ENCODE results near the gene AURKB.
"Not testable (repeated sequence)": the region's sequence is repeated elsewhere in the genome, so short reads cannot be mapped to it uniquely, and the experiment has no call there.

AURKB gene

DNA sequence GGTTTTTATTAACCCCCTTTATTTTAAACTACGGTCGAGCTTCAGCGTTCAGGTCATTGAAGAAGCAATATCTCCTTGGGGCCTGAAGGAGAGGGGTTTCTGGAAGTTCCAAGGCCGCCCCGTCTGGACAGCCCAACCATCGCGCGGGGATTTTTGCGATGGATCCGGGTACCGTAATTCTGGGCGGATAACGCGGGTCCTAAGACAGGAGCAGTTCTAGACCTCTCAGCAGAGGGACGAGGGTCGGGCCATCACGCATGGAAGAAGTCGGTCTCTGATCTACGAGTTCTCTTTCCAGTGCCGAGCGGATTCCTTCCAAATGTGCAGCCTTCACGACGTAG, 24.0 kb downstream of the AURKB start:
- Histone ChIP-seq H3K27me3 (ENCODE audit: control insufficient read depth, insufficient read depth, low read length) (peaks cover 15% of the 10 kb centered on the region), H3K4me1 (ENCODE audit: control insufficient read depth, insufficient read depth, low read length) (peaks cover 10% of the 10 kb centered on the region), H3K9me3 (ENCODE audit: control insufficient read depth, insufficient read depth, low read depth, low read length) (no peaks in the 10 kb centered on the region), H3K27ac (ENCODE audit: low read depth, low read length) (no peak overlapping the region), H3K36me3 (ENCODE audit: control insufficient read depth, insufficient read depth, low read length) (no peaks in the 10 kb centered on the region), H3K9ac (ENCODE audit: low read length) (peak overlapping the region; percentile 72), H3K4me3 (ENCODE audit: low read depth, low read length) (peak overlapping the region; percentile 77)

DNA sequence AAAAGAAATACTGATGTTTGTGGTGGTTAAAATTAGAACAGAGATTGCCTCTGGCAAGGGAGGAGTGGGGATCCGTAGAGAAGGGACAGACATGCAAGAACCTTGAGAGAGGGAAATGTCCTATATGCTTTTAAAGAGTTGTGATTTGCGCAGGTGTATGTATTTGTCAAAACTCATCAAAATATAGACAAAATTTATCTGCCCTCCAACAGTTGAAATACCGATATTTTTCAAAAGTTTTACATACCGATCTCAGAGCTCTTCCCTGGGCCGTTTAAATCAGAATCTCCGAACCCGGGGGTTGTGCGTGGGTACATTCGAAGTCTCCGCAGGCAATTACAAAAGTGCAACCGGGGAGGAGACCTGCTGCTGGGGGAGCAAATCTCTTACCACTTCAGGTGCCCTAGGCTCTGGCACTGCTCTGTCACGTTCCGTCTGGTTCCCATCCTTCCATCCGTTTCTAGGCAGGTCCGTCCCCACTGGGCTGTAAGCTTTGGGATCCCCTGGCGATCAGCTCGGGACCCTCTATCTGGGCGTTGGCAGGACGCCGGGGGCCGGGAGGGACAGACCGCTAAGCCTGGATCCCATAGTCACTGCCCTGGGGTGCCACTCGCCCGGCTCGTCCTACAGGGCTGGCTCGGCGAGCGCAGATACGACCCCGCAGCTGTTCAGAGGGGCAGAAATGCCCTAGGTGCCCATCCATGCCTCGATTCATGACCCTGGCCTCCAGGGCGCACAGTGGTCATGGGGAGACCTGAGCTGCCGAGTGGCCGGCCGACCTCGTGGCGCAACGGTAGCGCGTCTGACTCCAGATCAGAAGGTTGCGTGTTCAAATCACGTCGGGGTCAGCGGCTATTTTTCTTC, 24.6 kb downstream of the AURKB start:
- Histone ChIP-seq H3K27ac (ENCODE audit: low read depth, low read length) (no peak overlapping the region), H3K4me1 (ENCODE audit: control insufficient read depth, insufficient read depth, low read length) (peaks cover 10% of the 10 kb centered on the region), H3K27me3 (ENCODE audit: control insufficient read depth, insufficient read depth, low read length) (peaks cover 15% of the 10 kb centered on the region), H3K36me3 (ENCODE audit: control insufficient read depth, insufficient read depth, low read length) (no peaks in the 10 kb centered on the region), H3K9me3 (ENCODE audit: control insufficient read depth, insufficient read depth, low read depth, low read length) (no peaks in the 10 kb centered on the region), H3K4me3 (ENCODE audit: low read depth, low read length) (peak overlapping the region; percentile 77), H3K9ac (ENCODE audit: low read length) (peak overlapping the region; percentile 72)

DNA sequence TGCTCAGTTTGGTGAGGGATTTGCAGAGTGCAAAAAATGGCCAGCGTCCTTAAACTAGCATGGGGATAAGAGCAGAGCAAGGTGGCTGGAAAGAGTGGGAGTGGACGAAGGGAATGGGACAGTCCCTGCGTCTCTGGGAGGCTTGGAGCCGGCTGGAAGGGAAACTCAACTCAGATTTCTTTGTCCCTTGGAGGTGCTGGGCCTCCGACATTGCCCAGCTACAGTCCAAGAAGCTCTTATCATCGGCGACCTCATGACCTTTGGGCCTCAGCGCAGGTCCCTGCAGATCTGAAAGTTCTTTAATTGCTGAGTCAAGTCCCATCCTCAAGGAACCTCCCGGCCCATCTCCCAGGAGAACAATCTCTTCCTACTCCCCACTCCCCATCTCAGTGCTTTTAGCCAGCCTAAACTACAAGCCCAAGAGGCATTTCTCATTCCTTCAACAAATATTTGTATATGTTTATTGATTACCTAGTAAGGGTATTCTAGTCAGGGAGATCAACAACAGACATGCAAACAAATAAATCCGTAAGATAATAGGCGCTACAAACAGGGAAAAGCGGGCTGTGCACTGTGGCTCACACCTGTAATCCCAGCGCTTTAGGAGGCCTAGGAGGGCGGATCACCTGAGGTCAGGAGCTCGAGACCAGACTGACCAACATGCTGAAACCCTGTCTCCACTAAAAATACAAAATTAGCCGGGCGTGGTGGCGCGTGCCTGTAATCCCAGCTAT, 33.2 kb downstream of the AURKB start:
- Histone ChIP-seq H3K9ac (ENCODE audit: low read length) (peak overlapping the region; percentile 93), H3K36me3 (ENCODE audit: control insufficient read depth, insufficient read depth, low read length) (no peaks in the 10 kb centered on the region), H3K27ac (ENCODE audit: low read depth, low read length) (peak overlapping the region; percentile 62; the same call in 1 of the 2 replicates), H3K9me3 (ENCODE audit: control insufficient read depth, insufficient read depth, low read depth, low read length) (no peaks in the 10 kb centered on the region), H3K4me3 (ENCODE audit: low read depth, low read length) (peak overlapping the region; percentile 86), H3K4me1 (ENCODE audit: control insufficient read depth, insufficient read depth, low read length) (peaks cover 24% of the 10 kb centered on the region), H3K27me3 (ENCODE audit: control insufficient read depth, insufficient read depth, low read length) (no peaks in the 10 kb centered on the region)

DNA sequence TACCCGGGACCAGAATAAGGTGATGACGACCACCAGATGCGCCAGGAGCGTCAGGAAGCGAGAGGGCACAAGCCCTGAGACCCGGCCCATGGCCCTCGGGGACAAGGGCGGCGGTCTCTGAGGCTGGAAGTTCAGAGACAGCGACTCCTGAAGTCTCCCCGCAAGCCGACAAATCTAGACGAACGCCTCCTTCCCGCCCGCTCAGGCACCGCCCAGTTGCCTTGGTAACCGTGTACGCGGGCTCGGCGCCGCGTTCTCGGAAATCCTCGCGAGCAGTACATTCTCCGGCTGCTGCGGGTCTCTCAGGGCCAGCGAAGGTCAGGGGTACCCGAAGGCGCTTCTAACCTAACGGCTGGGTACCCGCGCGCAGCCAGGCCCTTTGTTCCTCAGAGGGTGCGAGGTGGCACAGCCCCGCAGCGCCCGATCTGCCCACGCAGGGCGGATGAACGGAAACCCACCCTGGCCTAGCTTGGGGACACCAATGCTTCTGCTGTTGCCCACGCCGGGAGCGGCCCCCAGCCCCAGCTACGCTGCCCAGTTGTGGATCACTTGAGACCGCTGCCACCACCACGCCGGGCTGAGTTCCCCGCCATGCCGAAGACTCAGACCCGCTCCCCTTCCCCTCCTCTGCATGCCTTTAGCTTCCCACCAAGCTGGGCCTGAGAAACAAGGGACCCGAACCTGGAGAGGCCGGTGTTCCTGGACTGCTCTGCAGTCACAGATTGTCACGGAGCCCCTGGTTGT, 34.0 kb downstream of the AURKB start, which contains the start of gene TMEM107:
Gene TMEM107 (minus strand): TSS at position 184 of the 744 bp plus-strand sequence. CDS start 94 bp downstream, at position 90.
- Histone ChIP-seq H3K36me3 (ENCODE audit: control insufficient read depth, insufficient read depth, low read length) (no peaks in the 10 kb centered on the region), H3K9me3 (ENCODE audit: control insufficient read depth, insufficient read depth, low read depth, low read length) (no peaks in the 10 kb centered on the region), H3K27ac (ENCODE audit: low read depth, low read length) (peak within 1 kb of the TSS; percentile 62; the same call in 1 of the 2 replicates), H3K9ac (ENCODE audit: low read length) (peak within 1 kb of the TSS; percentile 93), H3K4me1 (ENCODE audit: control insufficient read depth, insufficient read depth, low read length) (peaks cover 24% of the 10 kb centered on the region), H3K27me3 (ENCODE audit: control insufficient read depth, insufficient read depth, low read length) (no peaks in the 10 kb centered on the region), H3K4me3 (ENCODE audit: low read depth, low read length) (peak within 1 kb of the TSS; percentile 86)

DNA sequence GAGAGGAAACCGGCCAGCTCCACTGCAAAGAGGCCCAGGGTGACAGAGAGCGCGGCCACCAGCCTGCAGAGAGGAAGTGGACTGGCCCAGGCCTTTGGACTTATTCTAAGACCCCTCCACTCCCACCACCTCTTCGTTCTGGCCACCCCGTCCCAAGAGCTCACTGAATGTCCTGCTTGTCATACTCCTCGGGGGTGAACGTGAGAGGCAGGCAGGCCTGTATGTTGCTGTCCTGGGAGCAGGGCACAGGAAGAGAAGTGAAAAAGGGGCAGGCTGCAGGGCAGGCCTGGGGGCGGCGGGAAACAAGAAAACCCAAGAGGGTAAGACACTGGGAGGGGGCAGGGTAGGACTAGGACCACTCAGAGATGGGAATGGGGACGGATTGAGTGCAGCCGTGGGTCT, 34.6 kb downstream of the AURKB start:
- no peak overlapping the region for H3K27ac ChIP-seq (ENCODE audit: low read depth, low read length)
- H3K27me3 ChIP-seq (ENCODE audit: control insufficient read depth, insufficient read depth, low read length): no peaks in the 10 kb centered on the region
- H3K36me3 ChIP-seq (ENCODE audit: control insufficient read depth, insufficient read depth, low read length): no peaks in the 10 kb centered on the region
- peak overlapping the region; percentile 86 for H3K4me3 ChIP-seq (ENCODE audit: low read depth, low read length)
- H3K4me1 ChIP-seq (ENCODE audit: control insufficient read depth, insufficient read depth, low read length): peaks cover 24% of the 10 kb centered on the region
- no peaks in the 10 kb centered on the region for H3K9me3 ChIP-seq (ENCODE audit: control insufficient read depth, insufficient read depth, low read depth, low read length)
- H3K9ac ChIP-seq (ENCODE audit: low read length): peak overlapping the region; percentile 93

DNA sequence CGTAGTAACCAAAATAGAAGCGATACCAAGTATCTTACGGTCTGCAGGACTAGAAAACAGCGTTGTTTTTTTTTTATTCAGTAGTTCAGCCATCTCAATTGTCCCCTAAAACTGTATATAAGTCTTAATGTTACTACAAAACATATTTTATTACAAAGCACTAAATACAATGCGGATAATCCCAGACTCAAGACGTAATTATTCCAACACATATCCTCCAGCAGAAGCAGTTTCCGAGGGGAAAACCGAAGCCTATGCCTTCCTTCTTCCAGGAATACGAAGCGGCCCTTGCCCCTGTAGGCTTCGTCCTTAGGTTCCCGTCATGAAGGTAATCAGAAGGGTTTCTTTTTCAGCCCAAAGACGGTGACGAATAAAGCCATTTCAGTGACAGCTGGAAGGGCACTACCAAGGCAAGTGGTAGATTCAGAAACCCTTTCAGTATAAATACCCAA, 36.5 kb downstream of the AURKB start:
- no peaks in the 10 kb centered on the region for H3K9me3 ChIP-seq (ENCODE audit: control insufficient read depth, insufficient read depth, low read depth, low read length)
- no peaks in the 10 kb centered on the region for H3K27me3 ChIP-seq (ENCODE audit: control insufficient read depth, insufficient read depth, low read length)
- peak overlapping the region; percentile 98 for H3K27ac ChIP-seq (ENCODE audit: low read depth, low read length)
- peak overlapping the region; percentile 68 for H3K4me3 ChIP-seq (ENCODE audit: low read depth, low read length)
- H3K9ac ChIP-seq (ENCODE audit: low read length): peak overlapping the region; percentile 98
- no peaks in the 10 kb centered on the region for H3K36me3 ChIP-seq (ENCODE audit: control insufficient read depth, insufficient read depth, low read length)
- peaks cover 24% of the 10 kb centered on the region for H3K4me1 ChIP-seq (ENCODE audit: control insufficient read depth, insufficient read depth, low read length)

DNA sequence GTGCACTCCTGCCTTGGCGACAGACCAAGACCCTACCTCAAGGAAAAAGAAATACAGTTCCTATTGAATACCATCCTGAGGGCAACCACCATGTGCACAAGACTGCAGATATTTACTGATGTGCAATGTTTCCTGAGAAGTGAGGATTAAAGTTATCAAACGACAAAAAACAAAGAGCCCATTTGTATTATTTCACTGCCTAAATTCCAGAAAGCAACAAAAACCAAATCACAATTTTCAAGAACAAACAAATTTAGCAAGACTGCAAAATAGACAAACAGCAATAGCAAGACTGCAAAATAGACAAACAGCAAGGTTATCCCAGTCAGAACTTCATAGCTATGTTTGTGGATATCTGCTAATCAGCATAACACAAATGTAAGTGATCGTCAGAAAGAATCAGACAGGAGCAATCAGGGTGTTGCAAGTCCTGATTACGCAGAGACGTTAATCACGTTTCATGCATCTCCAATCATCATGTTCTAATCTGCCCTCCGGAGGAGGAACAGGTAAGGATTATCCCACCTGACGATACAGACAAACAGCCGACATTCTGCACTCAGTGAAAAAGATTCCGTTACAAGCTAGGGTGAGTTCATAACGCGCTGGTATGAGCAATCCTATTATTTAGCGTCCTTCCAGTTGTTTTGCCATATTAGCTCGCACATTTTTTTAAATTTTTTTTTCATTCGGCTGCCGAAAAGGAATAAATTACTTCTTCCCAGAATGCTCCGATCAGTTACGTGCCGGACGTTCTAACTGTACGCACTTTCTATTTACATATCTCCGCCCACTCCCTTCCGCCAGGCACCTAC, 37.1 kb downstream of the AURKB start:
- peak overlapping the region; percentile 98 for H3K9ac ChIP-seq (ENCODE audit: low read length)
- H3K27me3 ChIP-seq (ENCODE audit: control insufficient read depth, insufficient read depth, low read length): no peaks in the 10 kb centered on the region
- peak overlapping the region; percentile 68 for H3K4me3 ChIP-seq (ENCODE audit: low read depth, low read length)
- H3K27ac ChIP-seq (ENCODE audit: low read depth, low read length): peak overlapping the region; percentile 98
- H3K9me3 ChIP-seq (ENCODE audit: control insufficient read depth, insufficient read depth, low read depth, low read length): no peaks in the 10 kb centered on the region
- peaks cover 24% of the 10 kb centered on the region for H3K4me1 ChIP-seq (ENCODE audit: control insufficient read depth, insufficient read depth, low read length)
- no peaks in the 10 kb centered on the region for H3K36me3 ChIP-seq (ENCODE audit: control insufficient read depth, insufficient read depth, low read length)

DNA sequence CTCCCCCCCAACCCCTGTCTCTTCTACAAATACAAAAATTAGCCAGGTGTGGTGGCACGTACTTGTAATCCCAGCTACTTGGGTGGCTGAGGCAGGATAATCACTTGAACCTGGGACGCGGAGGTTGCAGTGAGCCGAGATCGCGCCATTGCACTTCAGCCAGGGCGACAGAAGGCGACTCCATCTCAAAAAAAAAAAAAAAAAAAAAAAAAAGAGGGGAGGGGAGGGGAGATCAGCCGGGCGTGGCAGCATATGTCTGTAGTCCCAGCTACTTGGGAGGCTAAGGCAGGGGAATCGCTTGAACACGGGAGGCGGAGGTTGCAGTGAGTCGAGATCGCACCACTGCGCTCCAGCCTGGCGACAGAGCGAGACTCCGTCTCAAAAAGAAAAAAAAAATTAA, 40.2 kb downstream of the AURKB start:
- not testable (repeated sequence) for H3K4me3 ChIP-seq (ENCODE audit: low read depth, low read length); H3K36me3 ChIP-seq (ENCODE audit: control insufficient read depth, insufficient read depth, low read length); H3K4me1 ChIP-seq (ENCODE audit: control insufficient read depth, insufficient read depth, low read length); H3K27ac ChIP-seq (ENCODE audit: low read depth, low read length); H3K9me3 ChIP-seq (ENCODE audit: control insufficient read depth, insufficient read depth, low read depth, low read length); H3K27me3 ChIP-seq (ENCODE audit: control insufficient read depth, insufficient read depth, low read length); H3K9ac ChIP-seq (ENCODE audit: low read length)

DNA sequence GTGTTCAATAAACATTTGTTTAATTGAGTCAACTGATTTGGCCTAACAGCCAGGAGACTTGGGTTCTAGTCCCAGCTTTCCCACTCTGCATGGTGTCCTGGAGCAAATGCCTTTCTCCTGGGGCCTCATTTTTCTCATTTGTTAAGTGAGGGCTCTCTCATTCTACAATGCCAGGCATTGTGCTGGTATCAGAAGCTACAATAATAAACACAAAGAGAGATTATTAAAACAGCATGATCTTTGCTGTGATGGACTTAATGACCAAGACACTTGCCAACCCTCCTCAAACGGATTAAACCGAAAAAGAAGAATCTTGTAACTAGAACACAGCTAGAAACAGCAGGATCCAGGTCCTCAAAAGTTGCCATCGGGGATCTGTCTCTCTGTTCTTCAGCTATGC, 42.8 kb downstream of the AURKB start:
- no peaks in the 10 kb centered on the region for H3K27me3 ChIP-seq (ENCODE audit: control insufficient read depth, insufficient read depth, low read length)
- H3K4me3 ChIP-seq (ENCODE audit: low read depth, low read length): no peak overlapping the region
- H3K9me3 ChIP-seq (ENCODE audit: control insufficient read depth, insufficient read depth, low read depth, low read length): no peaks in the 10 kb centered on the region
- no peak overlapping the region for H3K27ac ChIP-seq (ENCODE audit: low read depth, low read length)
- no peaks in the 10 kb centered on the region for H3K36me3 ChIP-seq (ENCODE audit: control insufficient read depth, insufficient read depth, low read length)
- H3K4me1 ChIP-seq (ENCODE audit: control insufficient read depth, insufficient read depth, low read length): peaks cover 20% of the 10 kb centered on the region
- H3K9ac ChIP-seq (ENCODE audit: low read length): no peak overlapping the region

DNA sequence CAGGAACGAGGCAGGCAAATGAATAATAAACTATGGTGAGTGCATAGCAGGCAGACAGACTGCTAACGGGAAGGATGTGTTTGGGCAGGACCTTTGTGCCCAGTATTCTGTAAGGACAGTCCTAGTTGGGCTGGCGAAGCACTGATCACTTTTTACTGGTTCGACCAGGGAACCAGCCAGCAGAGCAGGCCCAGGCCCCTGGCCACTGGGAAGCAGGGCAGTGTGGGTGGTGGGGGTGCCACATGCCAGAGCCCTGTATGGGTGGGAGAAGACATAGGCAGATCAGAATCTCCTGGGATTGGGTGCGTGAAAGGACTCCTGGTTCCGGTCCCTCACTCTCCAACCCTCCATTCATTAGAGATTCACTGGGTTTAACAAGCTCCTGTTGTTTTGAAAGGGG, 43.6 kb downstream of the AURKB start:
- peaks cover 24% of the 10 kb centered on the region for H3K4me1 ChIP-seq (ENCODE audit: control insufficient read depth, insufficient read depth, low read length)
- no peak overlapping the region for H3K9ac ChIP-seq (ENCODE audit: low read length)
- no peak overlapping the region for H3K4me3 ChIP-seq (ENCODE audit: low read depth, low read length)
- no peaks in the 10 kb centered on the region for H3K9me3 ChIP-seq (ENCODE audit: control insufficient read depth, insufficient read depth, low read depth, low read length)
- H3K27me3 ChIP-seq (ENCODE audit: control insufficient read depth, insufficient read depth, low read length): no peaks in the 10 kb centered on the region
- no peak overlapping the region for H3K27ac ChIP-seq (ENCODE audit: low read depth, low read length)
- peaks cover 2% of the 10 kb centered on the region; the same call in 1 of the 2 replicates for H3K36me3 ChIP-seq (ENCODE audit: control insufficient read depth, insufficient read depth, low read length)

Measured in HUES6 (cell line).